ENCODE measurements around the gene LRRC32.

DNA sequence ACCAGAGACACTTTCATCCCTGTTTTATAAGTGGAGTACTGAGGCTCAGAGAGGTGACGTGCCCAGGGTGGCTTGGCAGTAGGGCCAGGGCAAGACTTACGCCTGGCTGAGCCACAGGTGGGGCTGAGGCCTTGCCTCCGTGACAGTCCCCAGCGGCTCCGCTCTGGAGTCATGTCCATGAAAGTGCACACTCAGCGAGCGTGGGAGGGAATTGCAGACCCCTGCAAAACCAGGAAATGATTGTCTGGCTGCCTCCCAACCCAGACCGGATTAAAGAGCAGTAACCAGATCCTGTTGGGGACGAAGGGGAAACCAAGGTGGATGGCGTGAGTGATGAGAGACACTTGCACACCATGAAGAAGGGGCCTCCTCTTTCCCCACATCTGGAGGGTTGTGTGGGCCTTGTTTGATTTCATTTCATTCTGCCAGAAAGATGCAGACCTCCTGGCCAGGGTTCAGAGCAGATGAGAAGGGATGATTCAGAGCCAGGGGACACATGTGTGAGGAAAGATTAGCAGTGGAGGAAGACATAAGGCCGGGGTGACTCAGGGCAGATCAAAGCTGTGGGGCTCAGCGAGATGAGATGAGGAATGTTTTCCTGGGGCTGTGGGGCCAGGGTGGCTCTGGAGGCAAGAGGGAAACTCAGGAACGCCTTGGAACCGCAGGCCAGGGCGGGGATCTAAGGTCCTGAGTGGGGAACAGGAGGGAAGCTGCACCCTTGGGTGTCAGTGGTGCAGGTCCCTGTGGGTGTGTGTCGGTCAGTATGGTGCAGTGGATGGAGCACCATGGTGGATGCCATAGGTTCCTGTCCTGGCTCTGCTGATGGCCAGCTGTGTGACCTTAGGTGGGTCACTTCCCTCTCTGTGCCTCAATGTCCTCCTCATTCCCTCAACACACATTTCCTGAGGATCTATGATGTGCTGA, 29.9 kb upstream of the LRRC32 start:
- TF ChIP-seq CTCF (IDR thresholded peaks at IDR 0.05; ENCODE audit: insufficient read depth, low read length, poor library complexity, severe bottlenecking) = no peak
- no peak for TF ChIP-seq EZH2phosphoT487 (conservative IDR thresholded peaks at IDR 0.05; ENCODE audit: low read length)
